HG03378 (cell line): ENCODE data around the gene FTL.

Experiments
- ATAC-seq: cut with Tn5 transposase; IDR thresholded peaks from one replicate; pipeline ENCODE4 v1.9.1; 2021; ENCODE audit warnings: mild to moderate bottlenecking, moderate library complexity; ENCODE audit not compliant: unreplicated experiment

FTL gene

GRCh38 chr19:48945415-48945814, 19.7 kb upstream of the FTL start:
- no peak for ATAC-seq

- no peak for ATAC-seq
Measured at GRCh38 chr19:48945817-48946216, 19.3 kb upstream of the FTL start.

GRCh38 chr19:48946463-48947257, 18.4 kb upstream of the FTL start:
- ATAC-seq = no peak

- no peak for ATAC-seq
Measured at GRCh38 chr19:48947258-48947542, 17.9 kb upstream of the FTL start.

- ATAC-seq = no peak
Measured at GRCh38 chr19:48950159-48950558, 14.9 kb upstream of the FTL start.

GRCh38 chr19:48950830-48951519, 14.1 kb upstream of the FTL start:
- no peak for ATAC-seq

- no peak for ATAC-seq
Measured at GRCh38 chr19:48953141-48953540, 12.0 kb upstream of the FTL start.

- no peak for ATAC-seq
Measured at GRCh38 chr19:48953990-48954594, 11.0 kb upstream of the FTL start.

GRCh38 chr19:48954595-48955307, 10.4 kb upstream of the FTL start, which contains the start of gene BAX:
Gene BAX (plus strand): TSS chr19:48954875. CDS start chr19:48954929, 54 bp downstream.
- ATAC-seq = peak; percentile 54

- ATAC-seq = no peak
Measured at GRCh38 chr19:48955308-48955958, 9.7 kb upstream of the FTL start.

- no peak for ATAC-seq
Measured at GRCh38 chr19:48958006-48958405, 7.1 kb upstream of the FTL start.

GRCh38 chr19:48959341-48960239, 5.5 kb upstream of the FTL start:
- no peak for ATAC-seq

- no peak for ATAC-seq
Measured at GRCh38 chr19:48961051-48961649, 4.0 kb upstream of the FTL start.

GRCh38 chr19:48961673-48962028, 3.5 kb upstream of the FTL start:
- no peak for ATAC-seq

GRCh38 chr19:48962029-48962848, 2.9 kb upstream of the FTL start:
- no peak for ATAC-seq

- ATAC-seq = no peak
Measured at GRCh38 chr19:48962849-48963165, 2.3 kb upstream of the FTL start.

- no peak for ATAC-seq
Measured at GRCh38 chr19:48963371-48964204, 1.5 kb upstream of the FTL start.
